ENCODE data around the gene ASCC1. TPM values are rescaled to one million over a fixed set of nuclear protein-coding genes. Genes with fewer than 3 reads are reported as not detected.

Gene ASCC1
- total and polyA plus RNA-seq, 2 of the 4 experiments (the other 2 are of a cell fraction) = 15.9 to 21.0 TPM

DNA sequence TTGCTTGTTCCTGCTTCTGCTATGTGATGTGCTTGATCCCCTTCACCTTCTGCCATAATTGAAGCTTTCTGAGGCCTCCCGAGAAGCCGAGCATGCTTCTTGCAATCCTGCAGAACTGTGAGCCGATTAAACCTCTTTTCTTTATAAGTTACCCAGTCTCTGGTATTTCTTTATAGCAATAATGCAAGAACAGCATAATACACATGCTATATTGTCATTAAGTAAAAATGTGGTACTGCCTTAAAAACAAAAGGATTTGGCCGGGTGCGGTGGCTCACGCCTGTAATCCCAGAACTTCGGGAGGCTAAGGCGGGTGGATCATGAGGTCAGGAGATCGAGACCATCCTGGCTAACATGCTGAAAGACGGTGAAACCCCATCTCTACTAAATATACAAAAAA, 59.9 kb downstream of the ASCC1 start:
- Histone ChIP-seq H4K5ac (ENCODE audit: low read depth, low read length) (no peak overlapping the region), H3K18ac (ENCODE audit: low read depth, low read length) (no peak overlapping the region), H3K23ac (ENCODE audit: low read depth, low read length) (no peak overlapping the region), H4K91ac (ENCODE audit: insufficient read depth, low read depth, low read length) (no peak overlapping the region), H2AK9ac (replicated peaks; ENCODE audit: low read depth, low read length, poor library complexity) (no peak overlapping the region), H3K9ac (ENCODE audit: low read depth, low read length) (no peak overlapping the region), H3K4ac (ENCODE audit: low read depth, low read length) (no peak overlapping the region), H3K79me1 (ENCODE audit: low read depth in 1 of 2, low read length in 2 of 2) (no peaks in the 10 kb centered on the region), H3K9me1 (ENCODE audit: insufficient read depth, low read length) (no peaks in the 10 kb centered on the region), H3K4me1 (ENCODE audit: control insufficient read depth, insufficient read depth, low read length) (no peaks in the 10 kb centered on the region), H3K4me2 (ENCODE audit: low read depth, low read length) (no peak overlapping the region), H3K27ac (ENCODE audit: insufficient read depth, low read length) (no peak overlapping the region), H2AK5ac (ENCODE audit: low read depth, low read length) (no peak overlapping the region), H2AFZ (replicated peaks; ENCODE audit: low read length, poor library complexity) (no peak overlapping the region), H3K14ac (replicated peaks; ENCODE audit: low read depth, low read length) (no peak overlapping the region), H3K9me3 (ENCODE audit: control insufficient read depth, insufficient read depth, low read length) (no peaks in the 10 kb centered on the region), H2BK5ac (ENCODE audit: low read depth, low read length, poor library complexity, severe bottlenecking) (no peak overlapping the region), H4K20me1 (ENCODE audit: insufficient read depth, low read length) (no peaks in the 10 kb centered on the region), H2BK20ac (ENCODE audit: low read depth, low read length) (no peak overlapping the region), H2BK120ac (ENCODE audit: low read depth, low read length) (no peak overlapping the region), H3K56ac (ENCODE audit: extremely low read depth, insufficient read depth, low read length) (no peak overlapping the region), H2BK15ac (ENCODE audit: low read depth, low read length) (no peak overlapping the region), H3K27me3 (ENCODE audit: control insufficient read depth, insufficient read depth, low read length) (no peaks in the 10 kb centered on the region), H3K36me3 (ENCODE audit: control insufficient read depth, insufficient read depth, low read length) (peaks cover 5% of the 10 kb centered on the region; the same call in 1 of the 2 replicates), H4K8ac (ENCODE audit: low read depth in 2 of 2, low read length in 2 of 2) (no peak overlapping the region), H3K4me3 (ENCODE audit: insufficient read depth, low read depth, low read length) (no peak overlapping the region)
- no TSS peak for BruUV-seq (replicated peaks)
- ATAC-seq (ENCODE audit: low read depth) (no peak), DNase-seq (no peak)
- no CpG with 5 or more reads among the region's 10 CpGs for WGBS, 2 experiments (ENCODE audit: extremely low coverage in 2 of 2, insufficient read length in 1 of 2)
- TF ChIP-seq MXI1 (IDR thresholded peaks at IDR 0.05; ENCODE audit: borderline replicate concordance, low read depth, low read length) = no peak
- TF ChIP-seq CEBPB (IDR thresholded peaks at IDR 0.05; ENCODE audit: low read depth, low read length) = no peak
- TF ChIP-seq, protein P1, sequence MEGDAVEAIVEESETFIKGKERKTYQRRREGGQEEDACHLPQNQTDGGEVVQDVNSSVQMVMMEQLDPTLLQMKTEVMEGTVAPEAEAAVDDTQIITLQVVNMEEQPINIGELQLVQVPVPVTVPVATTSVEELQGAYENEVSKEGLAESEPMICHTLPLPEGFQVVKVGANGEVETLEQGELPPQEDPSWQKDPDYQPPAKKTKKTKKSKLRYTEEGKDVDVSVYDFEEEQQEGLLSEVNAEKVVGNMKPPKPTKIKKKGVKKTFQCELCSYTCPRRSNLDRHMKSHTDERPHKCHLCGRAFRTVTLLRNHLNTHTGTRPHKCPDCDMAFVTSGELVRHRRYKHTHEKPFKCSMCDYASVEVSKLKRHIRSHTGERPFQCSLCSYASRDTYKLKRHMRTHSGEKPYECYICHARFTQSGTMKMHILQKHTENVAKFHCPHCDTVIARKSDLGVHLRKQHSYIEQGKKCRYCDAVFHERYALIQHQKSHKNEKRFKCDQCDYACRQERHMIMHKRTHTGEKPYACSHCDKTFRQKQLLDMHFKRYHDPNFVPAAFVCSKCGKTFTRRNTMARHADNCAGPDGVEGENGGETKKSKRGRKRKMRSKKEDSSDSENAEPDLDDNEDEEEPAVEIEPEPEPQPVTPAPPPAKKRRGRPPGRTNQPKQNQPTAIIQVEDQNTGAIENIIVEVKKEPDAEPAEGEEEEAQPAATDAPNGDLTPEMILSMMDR (conservative IDR thresholded peaks at IDR 0.05; ENCODE audit: low read depth, low read length) = no peak
- TF ChIP-seq RFX5 (IDR thresholded peaks at IDR 0.05; ENCODE audit: low read depth, low read length) = no peak
- intact Hi-C loops (cut with micrococcal nuclease) = no loop called here
- in situ Hi-C loops (cut with MboI; ENCODE audit: low sequenced_read_pairs) = no loop called here
- ChIA-PET CTCF (no interaction called here), POLR2A (ENCODE audit: unreplicated experiment) (no interaction called here)
- dilution Hi-C loops (cut with HindIII; ENCODE audit: low sequenced_read_pairs, unreplicated experiment) = no loop called here

Measured in IMR-90 (cell line).